Loucy (cell line): ENCODE data around the gene ADAMTS14.
"Not testable (repeated sequence)": the region's sequence is repeated elsewhere in the genome, so short reads cannot be mapped to it uniquely, and the experiment has no call there.

Experiments used
- H2AFZ ChIP-seq: fragments of 200-600 bp; sonication (generic); 2 replicates; pipeline ENCODE4 v1.6.0; 2016; ENCODE audit warnings: antibody characterized with exemption, mild to moderate bottlenecking, low read length, moderate library complexity
- H3F3A ChIP-seq: fragments of 200-600 bp; 2 replicates; pipeline ENCODE4 v1.6.0; 2016; ENCODE audit warnings: antibody characterized with exemption, low read depth, mild to moderate bottlenecking
- H3K27me3 ChIP-seq: fragments of 200-600 bp; sonication (generic); 2 replicates; pipeline ENCODE4 v1.6.1; 2014; ENCODE audit warnings: low read length, mild to moderate bottlenecking; ENCODE audit not compliant: insufficient read depth, poor library complexity, severe bottlenecking
- H3K36me3 ChIP-seq: fragments of 200-600 bp; sonication (generic); 2 replicates; pipeline ENCODE4 v1.6.1; 2016; ENCODE audit warnings: low read length; ENCODE audit not compliant: insufficient read depth
- H3K4me1 ChIP-seq: fragments of 200-600 bp; sonication (generic); 2 replicates; pipeline ENCODE4 v1.5.1; 2014; ENCODE audit warnings: low read length, mild to moderate bottlenecking; ENCODE audit not compliant: insufficient read depth, poor library complexity, severe bottlenecking
- H3K4me2 ChIP-seq: fragments of 200-600 bp; sonication (generic); 2 replicates; pipeline ENCODE4 v1.6.0; 2014; ENCODE audit warnings: antibody characterized with exemption, low read length, low read depth, mild to moderate bottlenecking; ENCODE audit not compliant: poor library complexity, severe bottlenecking
- H3K4me3 ChIP-seq: fragments of 200-600 bp; sonication (generic); 2 replicates; pipeline ENCODE4 v1.5.1; 2014; ENCODE audit warnings: low read length, mild to moderate bottlenecking, mixed read lengths; ENCODE audit not compliant: poor library complexity, severe bottlenecking
- H3K79me2 ChIP-seq: fragments of 200-600 bp; sonication (generic); 2 replicates; pipeline ENCODE4 v1.6.1; 2014; ENCODE audit warnings: low read length; ENCODE audit not compliant: insufficient read depth
- H3K9ac ChIP-seq: fragments of 200-600 bp; sonication (generic); 2 replicates; pipeline ENCODE4 v1.6.0; 2014; ENCODE audit warnings: mild to moderate bottlenecking, low read depth, low read length, moderate library complexity; ENCODE audit not compliant: poor library complexity, severe bottlenecking
- H3K9me2 ChIP-seq: fragments of 200-600 bp; sonication (generic); replicated peaks from 2 replicates; pipeline ENCODE4 v1.6.1; 2016; ENCODE audit warnings: low read depth, low read length, mixed read lengths
- H3K9me3 ChIP-seq: fragments of 200-600 bp; sonication (generic); 2 replicates; pipeline ENCODE4 v1.6.1; 2014; ENCODE audit warnings: mild to moderate bottlenecking, antibody characterized with exemption, low read length, low read depth; ENCODE audit not compliant: insufficient read depth
- H4K20me1 ChIP-seq: fragments of 200-600 bp; sonication (generic); 2 replicates; pipeline ENCODE4 v1.6.0; 2014; ENCODE audit warnings: antibody characterized with exemption, low read length, mild to moderate bottlenecking; ENCODE audit not compliant: insufficient read depth, poor library complexity, severe bottlenecking
- EZH2phosphoT487 ChIP-seq: fragments of 200-600 bp; IDR thresholded peaks from 2 replicates; pipeline ENCODE4 v1.6.1; 2018; ENCODE audit warnings: antibody characterized with exemption, mild to moderate bottlenecking, moderate library complexity, borderline replicate concordance
- TF ChIP-seq, protein P1 (sequence below): fragments of 200-600 bp; sonication (generic); conservative IDR thresholded peaks from 2 replicates; pipeline ENCODE4 v1.5.1; 2014; ENCODE audit warnings: mild to moderate bottlenecking, antibody characterized with exemption, low read length

ADAMTS14 gene

DNA sequence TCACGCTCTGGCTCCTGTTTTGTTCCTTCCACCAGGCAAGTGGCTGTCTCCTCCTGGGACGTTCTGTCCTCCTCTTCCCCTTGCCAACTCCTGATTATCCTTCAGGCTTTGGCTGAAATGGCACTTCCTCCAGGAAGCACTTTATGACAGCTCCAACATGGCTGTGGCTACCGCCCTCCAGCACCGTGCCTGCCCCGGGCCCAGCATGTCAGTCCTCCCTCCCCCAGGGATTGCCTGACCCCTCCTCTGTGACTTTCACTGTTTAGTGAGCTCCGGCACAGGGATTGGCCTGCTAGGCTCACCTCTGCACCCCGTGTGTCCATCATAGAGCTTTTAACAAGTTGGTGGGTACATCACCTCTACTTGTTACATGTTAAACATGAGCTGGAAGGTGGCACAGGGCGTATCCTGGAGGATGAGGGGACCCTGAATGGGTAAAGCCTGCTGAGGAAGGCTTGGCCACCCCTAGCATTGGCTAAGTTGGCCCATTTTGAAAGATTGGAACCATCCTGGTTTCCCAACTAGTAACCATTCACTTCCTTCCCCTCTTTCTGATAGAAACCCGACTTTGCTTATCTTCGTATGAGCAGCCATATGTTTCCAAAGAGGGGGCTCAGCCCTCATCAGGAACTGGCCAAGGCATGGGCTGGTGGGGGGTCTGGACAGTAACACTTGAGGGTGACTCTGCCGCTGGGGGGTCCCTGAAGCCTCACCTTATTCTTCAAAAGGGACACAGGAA lies 10.5 kb upstream of the ADAMTS14 start:
- H4K20me1 ChIP-seq, result no peaks in the 10 kb centered on the region
- H2AFZ ChIP-seq, result no peak overlapping the region
- peaks cover 1% of the 10 kb centered on the region for H3K4me1 ChIP-seq
- no peak overlapping the region for H3K4me2 ChIP-seq
- no peak for TF ChIP-seq EZH2phosphoT487
- TF ChIP-seq, protein P1, sequence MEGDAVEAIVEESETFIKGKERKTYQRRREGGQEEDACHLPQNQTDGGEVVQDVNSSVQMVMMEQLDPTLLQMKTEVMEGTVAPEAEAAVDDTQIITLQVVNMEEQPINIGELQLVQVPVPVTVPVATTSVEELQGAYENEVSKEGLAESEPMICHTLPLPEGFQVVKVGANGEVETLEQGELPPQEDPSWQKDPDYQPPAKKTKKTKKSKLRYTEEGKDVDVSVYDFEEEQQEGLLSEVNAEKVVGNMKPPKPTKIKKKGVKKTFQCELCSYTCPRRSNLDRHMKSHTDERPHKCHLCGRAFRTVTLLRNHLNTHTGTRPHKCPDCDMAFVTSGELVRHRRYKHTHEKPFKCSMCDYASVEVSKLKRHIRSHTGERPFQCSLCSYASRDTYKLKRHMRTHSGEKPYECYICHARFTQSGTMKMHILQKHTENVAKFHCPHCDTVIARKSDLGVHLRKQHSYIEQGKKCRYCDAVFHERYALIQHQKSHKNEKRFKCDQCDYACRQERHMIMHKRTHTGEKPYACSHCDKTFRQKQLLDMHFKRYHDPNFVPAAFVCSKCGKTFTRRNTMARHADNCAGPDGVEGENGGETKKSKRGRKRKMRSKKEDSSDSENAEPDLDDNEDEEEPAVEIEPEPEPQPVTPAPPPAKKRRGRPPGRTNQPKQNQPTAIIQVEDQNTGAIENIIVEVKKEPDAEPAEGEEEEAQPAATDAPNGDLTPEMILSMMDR, result no peak
- H3F3A ChIP-seq, result no peaks in the 10 kb centered on the region
- H3K27me3 ChIP-seq, result no peaks in the 10 kb centered on the region
- H3K9me2 ChIP-seq, result no peaks in the 10 kb centered on the region
- H3K36me3 ChIP-seq, result no peaks in the 10 kb centered on the region
- no peaks in the 10 kb centered on the region for H3K79me2 ChIP-seq
- H3K4me3 ChIP-seq, result no peak overlapping the region
- no peaks in the 10 kb centered on the region for H3K9me3 ChIP-seq
- H3K9ac ChIP-seq, result no peak overlapping the region

DNA sequence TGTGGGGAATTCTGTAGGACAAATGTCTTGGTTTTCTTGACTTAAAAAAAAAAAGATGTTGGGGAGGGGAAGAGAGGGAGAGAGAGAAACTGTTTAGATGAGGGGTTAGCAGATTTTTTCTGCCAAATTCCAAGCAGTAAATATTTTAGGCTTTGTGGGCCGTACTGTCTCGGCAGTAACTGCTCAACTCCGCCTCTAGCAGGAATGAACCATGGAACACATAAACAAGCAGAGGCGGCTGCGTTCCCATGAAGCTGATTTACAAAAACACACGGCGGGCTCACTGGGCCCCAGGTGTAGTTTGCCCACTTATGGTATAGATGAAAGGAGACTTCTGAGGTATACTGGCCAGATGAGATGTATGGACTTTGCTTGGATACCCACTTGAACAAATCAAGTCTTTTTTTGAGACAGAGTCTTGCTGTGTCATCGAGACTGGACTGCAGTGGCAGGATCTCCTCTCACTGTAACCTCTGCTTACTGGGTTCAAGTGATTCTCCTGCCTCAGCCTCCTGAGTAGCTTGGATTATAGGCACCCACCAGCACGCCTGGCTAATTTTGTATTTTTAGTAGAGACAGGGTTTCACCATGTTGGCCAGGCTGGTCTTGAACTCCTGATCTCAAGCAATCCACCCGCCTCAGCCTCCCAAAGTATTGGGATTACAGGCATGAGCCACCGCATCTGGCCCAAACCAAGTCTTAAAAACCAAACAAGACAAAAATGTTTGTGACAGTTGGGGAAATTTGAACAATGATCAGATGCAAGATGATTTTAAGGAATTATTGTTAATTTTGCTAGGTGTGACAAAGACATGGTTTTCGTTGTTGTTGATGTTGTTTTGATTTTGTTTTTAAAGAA lies 9.7 kb upstream of the ADAMTS14 start:
- TF ChIP-seq EZH2phosphoT487, result no peak
- TF ChIP-seq, protein P1, result no peak

GRCh38 chr10:70663458-70664409 lies 8.6 kb upstream of the ADAMTS14 start:
- H3K9ac ChIP-seq, H4K20me1 ChIP-seq, H3K9me3 ChIP-seq, H3F3A ChIP-seq, H3K27me3 ChIP-seq, H3K4me1 ChIP-seq, H3K4me2 ChIP-seq, H3K36me3 ChIP-seq, H3K79me2 ChIP-seq, H2AFZ ChIP-seq, H3K4me3 ChIP-seq, H3K9me2 ChIP-seq: not testable (repeated sequence)

More for the DNA sequence above, 9.7 kb upstream of the ADAMTS14 start:
- Histone ChIP-seq H3K9me2 (no peaks in the 10 kb centered on the region), H3K36me3 (no peaks in the 10 kb centered on the region), H3F3A (no peaks in the 10 kb centered on the region), H3K4me3 (no peak overlapping the region), H3K9me3 (no peaks in the 10 kb centered on the region), H3K4me1 (peaks cover 8% of the 10 kb centered on the region), H3K4me2 (no peak overlapping the region), H3K9ac (no peak overlapping the region), H3K27me3 (no peaks in the 10 kb centered on the region), H3K79me2 (no peaks in the 10 kb centered on the region), H2AFZ (no peak overlapping the region), H4K20me1 (no peaks in the 10 kb centered on the region)
